ENCODE results near the gene SNTA1. TPM values are rescaled to one million over a fixed set of nuclear protein-coding genes. Genes with fewer than 3 reads are reported as not detected.
A peak's percentile ranks its signal among the peaks of the same experiment; 100 is the strongest.
"Not testable (repeated sequence)": the region's sequence is repeated elsewhere in the genome, so short reads cannot be mapped to it uniquely, and the experiment has no call there.

The SNTA1 gene
- total RNA-seq, 2 donors from 2014 or later: 19.8 to 22.6 TPM

GRCh38 chr20:33437141-33437911 is 6.2 kb downstream of the SNTA1 start:
- DNase-seq (peak; percentile 30 to 47 (median 39)), ATAC-seq (peak; percentile 57)
- Histone ChIP-seq H3K4me3 (no peak overlapping the region), H3K36me3 (replicated peaks in 1 of 2; ENCODE audit: insufficient read depth in 1 of 2, low read depth in 2 of 2) (no peaks in the 10 kb centered on the region), H3K27me3 (no peaks in the 10 kb centered on the region), H3K4me1 (peaks cover 15% of the 10 kb centered on the region), H3K9me3 (no peaks in the 10 kb centered on the region), H3K27ac (peak overlapping the region in 2 of 4 donors; percentile 15 to 60)
- 74 to 81% methylated on average over 12 of the region's 12 CpGs for WGBS, 2 donors
- TF ChIP-seq CTCF (IDR thresholded peaks at IDR 0.05): no peak
- intact Hi-C loops (cut with DNase I): no loop called here

- H3K27ac ChIP-seq: no peak overlapping the region
- WGBS, 2 donors: 93 to 98% methylated on average over 5 of the region's 5 CpGs
- H3K9me3 ChIP-seq: no peaks in the 10 kb centered on the region
- intact Hi-C loops (cut with DNase I): no loop called here
- peaks cover 6% of the 10 kb centered on the region for H3K4me1 ChIP-seq
- no peak for ATAC-seq
- DNase-seq: no peak
- no peaks in the 10 kb centered on the region for H3K27me3 ChIP-seq
- H3K4me3 ChIP-seq: no peak overlapping the region
- no peaks in the 10 kb centered on the region for H3K36me3 ChIP-seq (replicated peaks in 1 of 2; ENCODE audit: insufficient read depth in 1 of 2, low read depth in 2 of 2)
- TF ChIP-seq CTCF (IDR thresholded peaks at IDR 0.05): no peak
- no peak for TF ChIP-seq POLR2A (IDR thresholded peaks at IDR 0.05)
These were observed 9.1 kb downstream of the SNTA1 start for GRCh38 chr20:33434434-33434833.

GRCh38 chr20:33433465-33434234 is 9.9 kb downstream of the SNTA1 start:
- TF ChIP-seq POLR2A (IDR thresholded peaks at IDR 0.05) (no peak), CTCF (IDR thresholded peaks at IDR 0.05) (no peak)
- ATAC-seq: no peak
- no peaks in the 10 kb centered on the region for H3K9me3 ChIP-seq
- H3K4me3 ChIP-seq: no peak overlapping the region
- no peaks in the 10 kb centered on the region for H3K36me3 ChIP-seq (replicated peaks in 1 of 2; ENCODE audit: insufficient read depth in 1 of 2, low read depth in 2 of 2)
- DNase-seq: peak in 3 of 4 donors; percentile 10 to 73 (median 20)
- no peaks in the 10 kb centered on the region for H3K27me3 ChIP-seq
- H3K27ac ChIP-seq: peak overlapping the region in 1 of 4 donors; percentile 42
- 76 to 81% methylated on average over 8 of the region's 8 CpGs for WGBS, 2 donors
- intact Hi-C loops (cut with DNase I): no loop called here
- H3K4me1 ChIP-seq: peaks cover 6% of the 10 kb centered on the region

- DNase-seq (no peak), ATAC-seq (peak; percentile 12)
- intact Hi-C loops (cut with DNase I): no loop called here
- TF ChIP-seq POLR2A (IDR thresholded peaks at IDR 0.05) (no peak), CTCF (IDR thresholded peaks at IDR 0.05) (no peak)
- H3K27me3 ChIP-seq: no peaks in the 10 kb centered on the region
- no peaks in the 10 kb centered on the region for H3K36me3 ChIP-seq (replicated peaks in 1 of 2; ENCODE audit: insufficient read depth in 1 of 2, low read depth in 2 of 2)
- H3K4me1 ChIP-seq: no peaks in the 10 kb centered on the region
- WGBS, 2 donors: 37 to 65% methylated on average over 4 to 5 of the region's 5 CpGs
- H3K9me3 ChIP-seq: no peaks in the 10 kb centered on the region
- H3K27ac ChIP-seq: no peak overlapping the region
- H3K4me3 ChIP-seq: no peak overlapping the region
These were observed 11.7 kb downstream of the SNTA1 start for GRCh38 chr20:33431797-33432381.

- H3K4me1 ChIP-seq; H3K4me3 ChIP-seq; H3K27me3 ChIP-seq; H3K27ac ChIP-seq; H3K9me3 ChIP-seq; DNase-seq; H3K36me3 ChIP-seq (replicated peaks in 1 of 2; ENCODE audit: insufficient read depth in 1 of 2, low read depth in 2 of 2); intact Hi-C loops (cut with DNase I); ATAC-seq: not testable (repeated sequence)
- WGBS, 2 donors: 95% methylated on average over 8 to 11 of the region's 11 CpGs
These were observed 19.7 kb downstream of the SNTA1 start for GRCh38 chr20:33423875-33424274.
